Measurements from ENCODE around the gene NFATC1.

DNA sequence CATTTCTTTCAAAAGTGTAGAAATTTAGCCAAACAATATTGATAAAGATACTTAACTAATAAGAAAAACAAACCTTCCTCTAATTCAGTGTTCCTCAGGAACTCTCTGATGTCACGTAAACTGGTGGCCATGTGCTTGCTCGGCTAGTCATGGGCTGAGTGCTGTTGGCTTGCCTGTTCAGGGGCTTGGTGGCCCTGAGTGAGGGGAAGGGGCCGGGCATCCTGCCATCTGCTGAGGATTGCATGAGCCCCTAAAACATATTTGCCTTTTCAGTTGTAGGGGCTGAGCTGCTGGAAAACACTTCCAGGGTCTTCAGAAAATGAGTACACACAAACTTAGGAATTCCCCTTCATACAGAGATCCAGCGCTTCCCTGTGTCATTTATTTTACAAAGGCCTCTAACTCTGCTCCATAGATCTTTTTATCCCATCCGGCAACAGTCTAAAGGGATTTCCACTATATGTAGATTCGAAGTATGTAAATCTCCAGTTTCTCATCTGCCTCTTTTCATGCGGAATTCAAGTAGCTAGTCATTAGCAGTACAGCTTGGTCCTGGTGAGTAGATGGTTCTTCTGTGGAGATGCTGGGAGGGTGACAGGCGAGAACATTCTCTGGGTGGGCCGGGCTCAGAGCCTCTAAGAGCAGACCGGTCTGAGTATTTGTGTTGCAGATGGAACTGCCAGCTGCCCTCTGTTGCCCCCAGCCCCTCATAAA lies 20.1 kb upstream of the NFATC1 start:
- TF ChIP-seq, protein P1, sequence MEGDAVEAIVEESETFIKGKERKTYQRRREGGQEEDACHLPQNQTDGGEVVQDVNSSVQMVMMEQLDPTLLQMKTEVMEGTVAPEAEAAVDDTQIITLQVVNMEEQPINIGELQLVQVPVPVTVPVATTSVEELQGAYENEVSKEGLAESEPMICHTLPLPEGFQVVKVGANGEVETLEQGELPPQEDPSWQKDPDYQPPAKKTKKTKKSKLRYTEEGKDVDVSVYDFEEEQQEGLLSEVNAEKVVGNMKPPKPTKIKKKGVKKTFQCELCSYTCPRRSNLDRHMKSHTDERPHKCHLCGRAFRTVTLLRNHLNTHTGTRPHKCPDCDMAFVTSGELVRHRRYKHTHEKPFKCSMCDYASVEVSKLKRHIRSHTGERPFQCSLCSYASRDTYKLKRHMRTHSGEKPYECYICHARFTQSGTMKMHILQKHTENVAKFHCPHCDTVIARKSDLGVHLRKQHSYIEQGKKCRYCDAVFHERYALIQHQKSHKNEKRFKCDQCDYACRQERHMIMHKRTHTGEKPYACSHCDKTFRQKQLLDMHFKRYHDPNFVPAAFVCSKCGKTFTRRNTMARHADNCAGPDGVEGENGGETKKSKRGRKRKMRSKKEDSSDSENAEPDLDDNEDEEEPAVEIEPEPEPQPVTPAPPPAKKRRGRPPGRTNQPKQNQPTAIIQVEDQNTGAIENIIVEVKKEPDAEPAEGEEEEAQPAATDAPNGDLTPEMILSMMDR (IDR thresholded peaks at IDR 0.05; ENCODE audit: borderline replicate concordance, extremely low read depth, low read length, poor library complexity, severe bottlenecking) = no peak
- TF ChIP-seq EZH2 (IDR thresholded peaks at IDR 0.05; ENCODE audit: borderline replicate concordance, low read depth, low read length, severe bottlenecking) = no peak

Data from DND-41 (cell line).